A549 (cell line): ENCODE results near the gene EIF1AD. TPM values are rescaled to one million over a fixed set of nuclear protein-coding genes. Genes with fewer than 3 reads are reported as not detected.

ENCODE experiments used
- ATAC-seq, 2 experiments: fragments of 200-7000 bp in 1 of 2; fragments of >200 bp in 1 of 2; cut with Nextera tagmentation in 1 of 2; cut with Tn5 transposase in 1 of 2; 3 replicates each; pipeline versions ENCODE4 v1.8.0 to v1.9.1; 2018 to 2020; ENCODE audit warnings: mild to moderate bottlenecking in 1 of 2, moderate library complexity in 1 of 2
- CTCF ChIA-PET: fragments of 300-600 bp; sonication (Branson Sonifier 250); formaldehyde crosslinking; extraction: SDS; loops from one replicate; lab custom pipeline; 2021; ENCODE audit warnings: antibody characterized with exemption, inconsistent platforms; lab: Yijun Ruan, JAX
- POLR2A ChIA-PET: fragments of 350-600 bp; formaldehyde crosslinking; extraction: SDS; loops from one replicate; lab custom pipeline; 2021; ENCODE audit warnings: antibody characterized with exemption, inconsistent platforms; lab: Yijun Ruan, JAX
- DNase-seq, 2 experiments: peaks; one replicate each; pipeline versions ENCODE4 v3.0.0 to v3.0.0-alpha.2; 2011 to 2016; ENCODE audit warnings: low read depth in 1 of 2, low spot score in 1 of 2
- FAIRE-seq: peaks from 2 replicates; lab custom pipeline; 2011; peaks lifted over from hg19 to GRCh38; lab: Jason Lieb, UNC
- H3K27ac ChIP-seq, 2 experiments: fragments of >200 bp; sonication (Bioruptor Twin); formaldehyde crosslinking; 3 replicates each; pipeline ENCODE4 v1.5.1; 2016 to 2017
- H3K4me1 ChIP-seq: fragments of >200 bp; sonication (Bioruptor Twin); formaldehyde crosslinking; 3 replicates; pipeline ENCODE4 v1.6.1; 2016
- H3K4me2 ChIP-seq: fragments of >200 bp; sonication (Bioruptor Twin); formaldehyde crosslinking; 3 replicates; pipeline ENCODE4 v1.6.1; 2016
- H3K4me3 ChIP-seq: fragments of >200 bp; sonication (Bioruptor Twin); formaldehyde crosslinking; 3 replicates; pipeline ENCODE4 v1.5.1; 2016
- H3K9me3 ChIP-seq: fragments of >200 bp; sonication (Bioruptor Twin); formaldehyde crosslinking; 3 replicates; pipeline ENCODE4 v1.6.1; 2016
- CBX2 ChIP-seq: fragments of 200-600 bp; sonication (generic); IDR thresholded peaks from 2 replicates; pipeline ENCODE4 v1.6.1; 2016; ENCODE audit warnings: low read depth, mild to moderate bottlenecking, borderline replicate concordance
- FOSB ChIP-seq: fragments of 250-450 bp; sonication (Bioruptor Pico); IDR thresholded peaks from 2 replicates; pipeline ENCODE4 v1.5.0; 2020; ENCODE audit warnings: mild to moderate bottlenecking, moderate library complexity
- HEYL ChIP-seq: fragments of 250-450 bp; sonication (Bioruptor Pico); IDR thresholded peaks from 2 replicates; pipeline ENCODE4 v1.8.0; 2021; ENCODE audit warnings: mild to moderate bottlenecking, moderate library complexity
- HOXA7 ChIP-seq: fragments of 250-450 bp; sonication (Bioruptor Pico); IDR thresholded peaks from 2 replicates; pipeline ENCODE4 v1.5.0; 2020; ENCODE audit warnings: mild to moderate bottlenecking, moderate library complexity
- HOXB5 ChIP-seq: fragments of 250-450 bp; sonication (Bioruptor Pico); IDR thresholded peaks from 2 replicates; pipeline ENCODE4 v1.5.0; 2020; ENCODE audit warnings: mild to moderate bottlenecking, moderate library complexity
- JUN ChIP-seq, 2 experiments: fragments of >200 bp; sonication (Bioruptor Twin); formaldehyde crosslinking; IDR thresholded peaks; 2 replicates in 1 of 2; 3 replicates in 1 of 2; pipeline ENCODE4 v1.6.1; 2016 to 2017
- JUNB ChIP-seq: fragments of >200 bp; sonication (Bioruptor Twin); formaldehyde crosslinking; IDR thresholded peaks from 2 replicates; pipeline ENCODE4 v1.6.1; 2016
- NR3C1 ChIP-seq: fragments of >200 bp; sonication (Bioruptor Twin); formaldehyde crosslinking; IDR thresholded peaks from 3 replicates; pipeline ENCODE4 v1.6.1; 2017
- RAD21 ChIP-seq, 2 experiments: fragments of >200 bp in 1 of 2; sonication (Bioruptor Twin) in 1 of 2; formaldehyde crosslinking in 1 of 2; IDR thresholded peaks in 1 of 2; conservative IDR thresholded peaks in 1 of 2; 2 replicates in 1 of 2; 3 replicates in 1 of 2; pipeline ENCODE4 v1.6.1; 2012 to 2018; ENCODE audit warnings: inconsistent platforms in 1 of 2
- RARB ChIP-seq: fragments of 250-450 bp; sonication (Bioruptor Pico); IDR thresholded peaks from 2 replicates; pipeline ENCODE4 v1.8.0; 2021; ENCODE audit warnings: mild to moderate bottlenecking, moderate library complexity
- TFCP2L1 ChIP-seq: fragments of 250-450 bp; sonication (Bioruptor Pico); IDR thresholded peaks from 2 replicates; pipeline ENCODE4 v1.5.0; 2021; ENCODE audit warnings: mild to moderate bottlenecking
- TP53 ChIP-seq: fragments of 250-450 bp; sonication (Bioruptor Pico); IDR thresholded peaks from 2 replicates; pipeline ENCODE4 v1.5.0; 2021; ENCODE audit warnings: mild to moderate bottlenecking, moderate library complexity
- ZFP36 ChIP-seq: fragments of 450-650 bp; IDR thresholded peaks from 2 replicates; pipeline ENCODE4 v1.6.1; 2014; ENCODE audit warnings: borderline replicate concordance; ENCODE audit not compliant: partially characterized antibody
- WGBS: methylation state at CpG from one replicate; pipeline ENCODE4 v1.1.6; 2017; ENCODE audit errors: missing lambda C conversion rate; 5-methylcytosine and 5-hydroxymethylcytosine counted together
- polyA plus RNA-seq, 4 experiments: library from polyadenylated mRNA; depleted of rRNA in 3 of 4; stranded (reverse); fragments of >200 nt; fragmentation: RNase III in 1 of 4; extraction: RNeasy Plus Mini Kit Qiagen cat#74134 plus additional on column Dnase treatment in 1 of 4; gene quantifications; 2 replicates in 3 of 4; 3 replicates in 1 of 4; pipeline ENCODE4 v1.2.3, GENCODE V29; 2011 to 2017
- TF ChIP-seq, protein P1 (sequence below): fragments of 200-600 bp; sonication (generic); IDR thresholded peaks from 2 replicates; pipeline ENCODE4 v1.6.1; 2016; ENCODE audit warnings: antibody characterized with exemption, mild to moderate bottlenecking, moderate library complexity
- TF ChIP-seq, protein P2 (sequence below): fragments of >200 bp; sonication (Bioruptor Twin); formaldehyde crosslinking; IDR thresholded peaks from 3 replicates; pipeline ENCODE4 v1.5.1; 2016
- TF ChIP-seq, protein P3 (sequence below): fragments of 450-650 bp; IDR thresholded peaks from 2 replicates; pipeline ENCODE4 v1.6.1; 2014; ENCODE audit warnings: antibody characterized with exemption
- TF ChIP-seq, protein P4 (sequence below): fragments of 250-450 bp; sonication (Bioruptor Pico); IDR thresholded peaks from 2 replicates; pipeline ENCODE4 v1.5.0; 2021; ENCODE audit warnings: mild to moderate bottlenecking, moderate library complexity, borderline replicate concordance
- TF ChIP-seq, protein P5 (sequence below): fragments of 250-450 bp; sonication (Bioruptor Pico); IDR thresholded peaks from 2 replicates; pipeline ENCODE4 v1.5.0; 2020; ENCODE audit warnings: low read depth, mild to moderate bottlenecking, moderate library complexity

EIF1AD gene
- polyA plus RNA-seq, 2 of the 4 experiments (the other 2 are of a cell fraction) = 38.6 to 41.0 TPM

DNA sequence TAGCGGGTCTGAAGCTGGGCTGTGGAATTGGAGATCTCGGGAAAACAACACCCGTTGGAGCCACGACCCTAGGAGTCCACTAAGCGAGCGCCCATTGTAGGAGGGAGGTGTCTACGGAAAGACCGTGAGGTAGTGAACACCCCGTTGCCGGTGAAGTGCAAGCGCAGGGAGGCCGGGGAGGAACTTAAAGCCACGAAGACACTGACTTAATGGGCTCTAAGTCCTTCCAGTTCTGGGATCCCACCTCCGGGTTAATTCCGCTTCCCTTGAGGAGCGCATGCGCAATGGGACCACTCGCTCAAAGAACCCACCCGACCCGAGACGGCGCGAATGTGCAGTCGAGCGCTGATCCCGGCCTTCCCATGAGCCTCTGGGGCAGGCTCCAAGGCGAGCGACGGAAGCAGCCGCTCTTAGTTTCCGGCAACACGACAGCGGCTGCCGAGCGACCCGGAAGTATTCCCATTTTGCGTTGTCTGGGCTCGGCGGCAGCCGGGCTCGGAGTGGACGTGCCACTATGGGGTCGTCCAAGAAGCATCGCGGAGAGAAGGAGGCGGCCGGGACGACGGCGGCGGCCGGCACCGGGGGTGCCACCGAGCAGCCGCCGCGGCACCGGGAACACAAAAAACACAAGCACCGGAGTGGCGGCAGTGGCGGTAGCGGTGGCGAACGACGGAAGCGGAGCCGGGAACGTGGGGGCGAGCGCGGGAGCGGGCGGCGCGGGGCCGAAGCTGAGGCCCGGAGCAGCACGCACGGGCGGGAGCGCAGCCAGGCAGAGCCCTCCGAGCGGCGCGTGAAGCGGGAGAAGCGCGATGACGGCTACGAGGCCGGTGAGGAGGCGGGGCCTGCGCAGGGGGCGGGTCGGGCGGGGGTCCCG, 40.5 kb downstream of the EIF1AD start, which contains the start of gene SART1 (continued):
- TF ChIP-seq, protein P1, sequence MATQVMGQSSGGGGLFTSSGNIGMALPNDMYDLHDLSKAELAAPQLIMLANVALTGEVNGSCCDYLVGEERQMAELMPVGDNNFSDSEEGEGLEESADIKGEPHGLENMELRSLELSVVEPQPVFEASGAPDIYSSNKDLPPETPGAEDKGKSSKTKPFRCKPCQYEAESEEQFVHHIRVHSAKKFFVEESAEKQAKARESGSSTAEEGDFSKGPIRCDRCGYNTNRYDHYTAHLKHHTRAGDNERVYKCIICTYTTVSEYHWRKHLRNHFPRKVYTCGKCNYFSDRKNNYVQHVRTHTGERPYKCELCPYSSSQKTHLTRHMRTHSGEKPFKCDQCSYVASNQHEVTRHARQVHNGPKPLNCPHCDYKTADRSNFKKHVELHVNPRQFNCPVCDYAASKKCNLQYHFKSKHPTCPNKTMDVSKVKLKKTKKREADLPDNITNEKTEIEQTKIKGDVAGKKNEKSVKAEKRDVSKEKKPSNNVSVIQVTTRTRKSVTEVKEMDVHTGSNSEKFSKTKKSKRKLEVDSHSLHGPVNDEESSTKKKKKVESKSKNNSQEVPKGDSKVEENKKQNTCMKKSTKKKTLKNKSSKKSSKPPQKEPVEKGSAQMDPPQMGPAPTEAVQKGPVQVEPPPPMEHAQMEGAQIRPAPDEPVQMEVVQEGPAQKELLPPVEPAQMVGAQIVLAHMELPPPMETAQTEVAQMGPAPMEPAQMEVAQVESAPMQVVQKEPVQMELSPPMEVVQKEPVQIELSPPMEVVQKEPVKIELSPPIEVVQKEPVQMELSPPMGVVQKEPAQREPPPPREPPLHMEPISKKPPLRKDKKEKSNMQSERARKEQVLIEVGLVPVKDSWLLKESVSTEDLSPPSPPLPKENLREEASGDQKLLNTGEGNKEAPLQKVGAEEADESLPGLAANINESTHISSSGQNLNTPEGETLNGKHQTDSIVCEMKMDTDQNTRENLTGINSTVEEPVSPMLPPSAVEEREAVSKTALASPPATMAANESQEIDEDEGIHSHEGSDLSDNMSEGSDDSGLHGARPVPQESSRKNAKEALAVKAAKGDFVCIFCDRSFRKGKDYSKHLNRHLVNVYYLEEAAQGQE = no peak
- TF ChIP-seq RAD21 (conservative IDR thresholded peaks at IDR 0.05 in 1 of 2, IDR thresholded peaks at IDR 0.05 in 1 of 2) (0 out of 5 replicates have a peak, but pooled peaks of 1 of the 2 experiments have one; percentile 9), RARB (CRISPR knock-in tag) (no peak)
- TF ChIP-seq, protein P2, sequence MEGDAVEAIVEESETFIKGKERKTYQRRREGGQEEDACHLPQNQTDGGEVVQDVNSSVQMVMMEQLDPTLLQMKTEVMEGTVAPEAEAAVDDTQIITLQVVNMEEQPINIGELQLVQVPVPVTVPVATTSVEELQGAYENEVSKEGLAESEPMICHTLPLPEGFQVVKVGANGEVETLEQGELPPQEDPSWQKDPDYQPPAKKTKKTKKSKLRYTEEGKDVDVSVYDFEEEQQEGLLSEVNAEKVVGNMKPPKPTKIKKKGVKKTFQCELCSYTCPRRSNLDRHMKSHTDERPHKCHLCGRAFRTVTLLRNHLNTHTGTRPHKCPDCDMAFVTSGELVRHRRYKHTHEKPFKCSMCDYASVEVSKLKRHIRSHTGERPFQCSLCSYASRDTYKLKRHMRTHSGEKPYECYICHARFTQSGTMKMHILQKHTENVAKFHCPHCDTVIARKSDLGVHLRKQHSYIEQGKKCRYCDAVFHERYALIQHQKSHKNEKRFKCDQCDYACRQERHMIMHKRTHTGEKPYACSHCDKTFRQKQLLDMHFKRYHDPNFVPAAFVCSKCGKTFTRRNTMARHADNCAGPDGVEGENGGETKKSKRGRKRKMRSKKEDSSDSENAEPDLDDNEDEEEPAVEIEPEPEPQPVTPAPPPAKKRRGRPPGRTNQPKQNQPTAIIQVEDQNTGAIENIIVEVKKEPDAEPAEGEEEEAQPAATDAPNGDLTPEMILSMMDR = no peak

DNA sequence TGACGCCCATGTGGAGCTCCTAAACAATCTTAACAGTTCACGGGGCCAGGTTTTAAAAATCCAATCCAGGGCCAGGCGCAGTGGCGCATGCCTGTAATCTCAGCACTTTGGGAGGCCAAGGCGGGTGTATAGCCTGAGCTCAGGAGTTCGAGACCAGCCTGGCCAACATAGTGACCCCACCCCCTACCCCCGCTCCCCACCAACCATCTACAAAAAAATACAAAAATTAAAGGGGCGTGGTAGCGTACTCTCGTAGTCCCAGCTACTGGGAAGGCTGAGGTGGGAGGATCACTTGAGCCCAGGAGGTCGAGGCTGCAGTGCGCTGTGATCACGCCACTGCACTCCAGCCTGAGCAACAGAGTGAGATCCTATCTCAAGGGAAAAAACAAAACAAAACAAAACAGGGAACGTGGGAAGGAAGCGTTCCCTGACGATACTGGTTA, 41.1 kb downstream of the EIF1AD start:
- no peaks in the 10 kb centered on the region for H3K9me3 ChIP-seq
- CTCF ChIA-PET = interaction anchor here (0.6 to 3.3 kb wide), 4 partner anchors 49 to 76 kb away, joined by 3 to 25 read pairs (median 5); partner anchors contain the start of gene FIBP
- peak overlapping the region; percentile 82 for H3K4me2 ChIP-seq
- FAIRE-seq (no peak), ATAC-seq (peak in 1 of 2 experiments; percentile 37; a peak in 3 of 6 replicates), DNase-seq (no peak)
- peak overlapping the region; percentile 95 for H3K4me3 ChIP-seq
- WGBS = 55% methylated on average over 16 of the region's 16 CpGs
- peak overlapping the region; percentile 82 to 99 for H3K27ac ChIP-seq
- peaks cover 12% of the 10 kb centered on the region; the same call in 2 of the 3 replicates for H3K4me1 ChIP-seq
- POLR2A ChIA-PET = interaction anchor here (0.7 kb wide), 1 partner anchor 71 kb away, joined by 3 read pairs; the partner anchor contains the start of gene CCDC85B
- TF ChIP-seq JUN (IDR thresholded peaks at IDR 0.05) = no peak
- TF ChIP-seq CBX2 = no peak
- TF ChIP-seq, protein P1 = no peak
- TF ChIP-seq JUNB = no peak
- TF ChIP-seq TFCP2L1 (CRISPR knock-in tag) = no peak
- TF ChIP-seq FOSB (CRISPR knock-in tag) = no peak
- TF ChIP-seq, protein P3, sequence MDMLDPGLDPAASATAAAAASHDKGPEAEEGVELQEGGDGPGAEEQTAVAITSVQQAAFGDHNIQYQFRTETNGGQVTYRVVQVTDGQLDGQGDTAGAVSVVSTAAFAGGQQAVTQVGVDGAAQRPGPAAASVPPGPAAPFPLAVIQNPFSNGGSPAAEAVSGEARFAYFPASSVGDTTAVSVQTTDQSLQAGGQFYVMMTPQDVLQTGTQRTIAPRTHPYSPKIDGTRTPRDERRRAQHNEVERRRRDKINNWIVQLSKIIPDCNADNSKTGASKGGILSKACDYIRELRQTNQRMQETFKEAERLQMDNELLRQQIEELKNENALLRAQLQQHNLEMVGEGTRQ = no peak
- TF ChIP-seq NR3C1 = no peak
- TF ChIP-seq HEYL (CRISPR knock-in tag) = no peak
- TF ChIP-seq TP53 (CRISPR knock-in tag) = no peak
- no peak for TF ChIP-seq RAD21 (conservative IDR thresholded peaks at IDR 0.05 in 1 of 2, IDR thresholded peaks at IDR 0.05 in 1 of 2)
- TF ChIP-seq, protein P4, sequence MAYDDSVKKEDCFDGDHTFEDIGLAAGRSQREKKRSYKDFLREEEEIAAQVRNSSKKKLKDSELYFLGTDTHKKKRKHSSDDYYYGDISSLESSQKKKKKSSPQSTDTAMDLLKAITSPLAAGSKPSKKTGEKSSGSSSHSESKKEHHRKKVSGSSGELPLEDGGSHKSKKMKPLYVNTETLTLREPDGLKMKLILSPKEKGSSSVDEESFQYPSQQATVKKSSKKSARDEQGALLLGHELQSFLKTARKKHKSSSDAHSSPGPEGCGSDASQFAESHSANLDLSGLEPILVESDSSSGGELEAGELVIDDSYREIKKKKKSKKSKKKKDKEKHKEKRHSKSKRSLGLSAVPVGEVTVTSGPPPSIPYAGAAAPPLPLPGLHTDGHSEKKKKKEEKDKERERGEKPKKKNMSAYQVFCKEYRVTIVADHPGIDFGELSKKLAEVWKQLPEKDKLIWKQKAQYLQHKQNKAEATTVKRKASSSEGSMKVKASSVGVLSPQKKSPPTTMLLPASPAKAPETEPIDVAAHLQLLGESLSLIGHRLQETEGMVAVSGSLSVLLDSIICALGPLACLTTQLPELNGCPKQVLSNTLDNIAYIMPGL (CRISPR knock-in tag) = no peak
- TF ChIP-seq ZFP36 = no peak
- TF ChIP-seq, protein P2 = no peak
- TF ChIP-seq, protein P5, sequence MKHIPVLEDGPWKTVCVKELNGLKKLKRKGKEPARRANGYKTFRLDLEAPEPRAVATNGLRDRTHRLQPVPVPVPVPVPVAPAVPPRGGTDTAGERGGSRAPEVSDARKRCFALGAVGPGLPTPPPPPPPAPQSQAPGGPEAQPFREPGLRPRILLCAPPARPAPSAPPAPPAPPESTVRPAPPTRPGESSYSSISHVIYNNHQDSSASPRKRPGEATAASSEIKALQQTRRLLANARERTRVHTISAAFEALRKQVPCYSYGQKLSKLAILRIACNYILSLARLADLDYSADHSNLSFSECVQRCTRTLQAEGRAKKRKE (CRISPR knock-in tag) = no peak
- TF ChIP-seq HOXA7 = no peak
- TF ChIP-seq HOXB5 (CRISPR knock-in tag) = no peak
